PC-9 (cell line): ENCODE results near the gene FUT2. TPM values are rescaled to one million over a fixed set of nuclear protein-coding genes. Genes with fewer than 3 reads are reported as not detected.

Experiments used
- BruUV-seq: library from RNA; stranded (reverse); fragments of 400-500 nt; replicated peaks from 2 replicates; lab custom pipeline; 2021; lab: Mats Ljungman, UMichigan
- CTCF ChIA-PET: fragments of 300-600 bp; sonication (Branson Sonifier 250); formaldehyde crosslinking; loops from one replicate; lab custom pipeline; 2022; ENCODE audit warnings: antibody characterized with exemption; lab: Charles Lee
- POLR2A ChIA-PET: fragments of 300-600 bp; sonication (Branson Sonifier 250); formaldehyde crosslinking; loops from one replicate; lab custom pipeline; 2022; ENCODE audit warnings: antibody characterized with exemption; ENCODE audit not compliant: unreplicated experiment; lab: Charles Lee
- DNase-seq, 2 experiments: peaks; one replicate each; pipeline versions ENCODE4 v3.0.0 to v3.0.0-alpha.2; 2015 to 2022; ENCODE audit warnings: mixed read lengths in 1 of 2
- H2AFZ ChIP-seq: fragments of 200-600 bp; sonication (generic); 2 replicates; pipeline ENCODE4 v1.8.1; 2017; ENCODE audit warnings: antibody characterized with exemption
- H3F3A ChIP-seq: fragments of 200-600 bp; sonication (generic); 2 replicates; pipeline ENCODE4 v1.8.1; 2017; ENCODE audit warnings: antibody characterized with exemption, mild to moderate bottlenecking, low read depth; ENCODE audit not compliant: insufficient read depth
- H3K27ac ChIP-seq: fragments of 200-600 bp; sonication (generic); 2 replicates; pipeline ENCODE4 v1.6.1; 2016; ENCODE audit warnings: mixed run types
- H3K27me3 ChIP-seq: fragments of 200-600 bp; sonication (generic); 2 replicates; pipeline ENCODE4 v1.6.1; 2016; ENCODE audit warnings: low read depth, mixed run types; ENCODE audit not compliant: insufficient read depth
- H3K36me3 ChIP-seq: fragments of 200-600 bp; sonication (generic); 2 replicates; pipeline ENCODE4 v1.6.1; 2016; ENCODE audit warnings: low read depth, mixed run types
- H3K4me1 ChIP-seq: fragments of 200-600 bp; sonication (generic); replicated peaks from 2 replicates; pipeline ENCODE4 v1.6.1; 2016; ENCODE audit warnings: mixed run types; ENCODE audit not compliant: insufficient read depth
- H3K4me2 ChIP-seq: fragments of 200-600 bp; sonication (generic); 2 replicates; pipeline ENCODE4 v1.6.1; 2017; ENCODE audit warnings: mixed run types
- H3K4me3 ChIP-seq: fragments of 200-600 bp; sonication (generic); 2 replicates; pipeline ENCODE4 v1.6.1; 2016; ENCODE audit warnings: mixed run types
- H3K79me2 ChIP-seq: fragments of 200-600 bp; sonication (generic); 2 replicates; pipeline ENCODE4 v1.6.1; 2017; ENCODE audit warnings: low read depth, mixed run types
- H3K9me2 ChIP-seq: fragments of 200-600 bp; sonication (generic); 2 replicates; pipeline ENCODE4 v1.8.1; 2017; ENCODE audit warnings: mild to moderate bottlenecking; ENCODE audit not compliant: insufficient read depth
- H3K9me3 ChIP-seq: fragments of 200-600 bp; sonication (generic); 2 replicates; pipeline ENCODE4 v1.8.1; 2016; ENCODE audit warnings: low read depth; ENCODE audit not compliant: insufficient read depth
- H4K20me1 ChIP-seq: fragments of 200-600 bp; sonication (generic); 2 replicates; pipeline ENCODE4 v1.8.1; 2017; ENCODE audit not compliant: insufficient read depth
- EZH2 ChIP-seq: fragments of 200-600 bp; sonication (generic); IDR thresholded peaks from 2 replicates; pipeline ENCODE4 v1.8.0; 2017; ENCODE audit warnings: antibody characterized with exemption, low read depth
- intact Hi-C: fragments of 100-400 bp; cut with micrococcal nuclease; formaldehyde crosslinking; loops from one replicate; pipeline ENCODE4 v1.10.0; 2022; ENCODE audit not compliant: unreplicated experiment
- total RNA-seq: library from RNA; stranded (reverse); gene quantifications from 2 replicates; pipeline ENCODE4 v1.2.3, GENCODE V29; 2021
- TF ChIP-seq, protein P1 (sequence below): fragments of 200-600 bp; sonication (generic); conservative IDR thresholded peaks from 2 replicates; pipeline ENCODE4 v1.6.1; 2017; ENCODE audit warnings: mixed run types, antibody characterized with exemption, mild to moderate bottlenecking, moderate library complexity

FUT2 gene
- total RNA-seq, 1 experiment from 2014 or later: 8.7 TPM

DNA sequence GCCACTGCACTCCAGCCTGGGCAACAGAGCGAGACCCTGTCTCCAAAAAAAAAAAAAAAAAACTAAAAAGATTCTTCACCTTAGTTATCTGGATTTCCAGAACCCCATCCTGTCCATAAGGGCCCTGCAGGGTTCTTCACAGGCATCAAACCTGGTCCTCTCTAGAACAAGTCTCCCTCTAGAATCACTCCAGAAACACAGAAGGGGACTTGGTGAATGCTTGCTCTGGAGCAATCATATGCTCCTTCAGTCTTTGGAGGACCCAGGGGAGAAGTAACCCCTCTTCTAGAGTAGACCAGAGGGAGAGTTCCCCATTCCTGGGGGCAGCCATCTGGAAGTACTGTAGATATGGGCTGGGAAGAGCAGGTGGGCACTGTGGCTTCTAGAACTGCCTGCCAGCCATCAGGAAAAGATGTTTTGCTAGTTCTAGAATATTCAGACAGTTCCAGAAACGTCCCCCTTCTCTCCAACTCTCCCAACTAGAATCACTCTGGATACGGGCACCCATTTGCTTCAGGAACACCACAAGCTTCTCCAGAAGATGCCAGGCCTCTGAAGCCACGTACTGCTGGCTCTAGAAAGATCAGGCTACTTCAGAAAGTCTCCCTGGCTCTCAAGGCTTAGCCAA is 53.9 kb downstream of the FUT2 start:
- Histone ChIP-seq H3K27ac (no peak overlapping the region), H3K9me2 (no peaks in the 10 kb centered on the region), H4K20me1 (no peaks in the 10 kb centered on the region; the same call in 1 of the 2 replicates), H3K36me3 (0 out of 2 replicates have a peak, but pooled peaks cover 10% of the 10 kb centered on the region), H3K9me3 (no peaks in the 10 kb centered on the region), H3K4me2 (no peak overlapping the region), H3K27me3 (no peaks in the 10 kb centered on the region), H3K4me3 (no peak overlapping the region), H2AFZ (no peak overlapping the region), H3K4me1 (peaks cover 24% of the 10 kb centered on the region), H3F3A (peaks cover 22% of the 10 kb centered on the region), H3K79me2 (peaks cover 31% of the 10 kb centered on the region)
- BruUV-seq: no TSS peak
- POLR2A ChIA-PET: no interaction called here
- CTCF ChIA-PET: no interaction called here
- no peak for DNase-seq
- intact Hi-C loops: loop anchor here (5.0 kb wide), 1 partner anchor 102 kb away; the partner anchor contains the start of gene CA11
- TF ChIP-seq EZH2: no peak
- TF ChIP-seq, protein P1, sequence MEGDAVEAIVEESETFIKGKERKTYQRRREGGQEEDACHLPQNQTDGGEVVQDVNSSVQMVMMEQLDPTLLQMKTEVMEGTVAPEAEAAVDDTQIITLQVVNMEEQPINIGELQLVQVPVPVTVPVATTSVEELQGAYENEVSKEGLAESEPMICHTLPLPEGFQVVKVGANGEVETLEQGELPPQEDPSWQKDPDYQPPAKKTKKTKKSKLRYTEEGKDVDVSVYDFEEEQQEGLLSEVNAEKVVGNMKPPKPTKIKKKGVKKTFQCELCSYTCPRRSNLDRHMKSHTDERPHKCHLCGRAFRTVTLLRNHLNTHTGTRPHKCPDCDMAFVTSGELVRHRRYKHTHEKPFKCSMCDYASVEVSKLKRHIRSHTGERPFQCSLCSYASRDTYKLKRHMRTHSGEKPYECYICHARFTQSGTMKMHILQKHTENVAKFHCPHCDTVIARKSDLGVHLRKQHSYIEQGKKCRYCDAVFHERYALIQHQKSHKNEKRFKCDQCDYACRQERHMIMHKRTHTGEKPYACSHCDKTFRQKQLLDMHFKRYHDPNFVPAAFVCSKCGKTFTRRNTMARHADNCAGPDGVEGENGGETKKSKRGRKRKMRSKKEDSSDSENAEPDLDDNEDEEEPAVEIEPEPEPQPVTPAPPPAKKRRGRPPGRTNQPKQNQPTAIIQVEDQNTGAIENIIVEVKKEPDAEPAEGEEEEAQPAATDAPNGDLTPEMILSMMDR: no peak

DNA sequence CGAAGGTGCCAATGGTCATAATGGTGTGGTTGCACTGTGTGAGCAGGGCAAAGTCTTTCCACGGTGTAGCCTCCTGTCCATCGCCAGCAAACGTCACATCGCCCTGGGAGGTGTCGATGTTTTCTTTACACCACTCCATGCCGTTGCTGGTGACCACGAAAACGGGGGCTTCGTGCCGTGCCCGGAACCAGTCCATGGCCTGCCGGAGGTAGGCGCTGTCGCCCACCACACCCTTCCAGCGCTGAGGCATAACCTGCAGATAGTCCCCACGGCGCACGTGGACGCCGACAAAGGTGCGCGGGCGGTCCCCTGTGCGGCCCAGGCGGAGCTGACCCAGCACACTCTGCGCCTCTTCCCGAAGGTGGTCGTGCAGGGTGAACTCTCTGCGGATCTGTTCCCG is 54.6 kb downstream of the FUT2 start:
- BruUV-seq: no TSS peak
- H3K79me2 ChIP-seq: peaks cover 31% of the 10 kb centered on the region

DNA sequence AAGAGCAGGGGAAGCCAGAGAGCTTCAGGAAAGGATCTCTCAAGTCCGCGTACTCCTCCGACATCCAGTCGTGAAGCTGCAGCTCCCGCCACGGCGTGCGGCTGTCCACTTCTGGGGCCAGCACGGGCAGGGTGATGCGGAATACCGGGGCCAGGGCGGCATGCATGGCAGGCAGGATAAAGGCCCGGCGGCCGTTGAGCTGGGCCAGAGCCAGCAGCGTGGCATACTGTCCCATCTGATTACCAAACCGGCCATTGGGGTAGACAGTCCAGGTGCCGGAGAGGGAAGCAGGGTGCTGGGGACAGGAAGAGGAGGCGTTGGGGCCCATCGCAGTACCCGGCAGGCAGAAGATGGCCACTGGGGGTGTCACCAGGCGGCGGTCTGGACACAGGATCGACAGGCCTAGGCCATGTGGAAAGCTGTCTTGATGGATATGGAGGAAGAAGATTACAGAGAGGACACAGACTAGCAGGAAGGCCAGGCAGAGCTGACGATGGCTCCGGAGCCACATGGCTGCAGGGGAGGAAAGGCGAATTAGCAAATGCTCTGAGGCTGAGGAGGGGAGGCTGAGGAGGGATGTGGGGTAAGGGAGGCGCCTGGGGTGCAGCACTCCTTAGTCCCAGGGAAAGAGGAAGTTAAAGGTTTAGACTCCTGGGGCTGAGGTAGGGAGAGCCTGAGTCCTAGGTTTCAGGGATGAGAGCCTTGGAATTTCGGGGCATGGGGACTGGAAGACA is 55.2 kb downstream of the FUT2 start:
- ChIA-PET POLR2A (no interaction called here), CTCF (no interaction called here)
- Histone ChIP-seq H4K20me1 (no peaks in the 10 kb centered on the region; the same call in 1 of the 2 replicates), H3F3A (peaks cover 13% of the 10 kb centered on the region), H2AFZ (no peak overlapping the region), H3K4me3 (peak overlapping the region; percentile 78; the same call in 1 of the 2 replicates), H3K9me2 (no peaks in the 10 kb centered on the region), H3K27ac (no peak overlapping the region), H3K4me2 (peak overlapping the region; percentile 89), H3K27me3 (no peaks in the 10 kb centered on the region), H3K79me2 (peaks cover 31% of the 10 kb centered on the region), H3K36me3 (0 out of 2 replicates have a peak, but pooled peaks cover 10% of the 10 kb centered on the region), H3K9me3 (no peaks in the 10 kb centered on the region), H3K4me1 (peaks cover 37% of the 10 kb centered on the region)
- TF ChIP-seq EZH2: no peak
- TF ChIP-seq, protein P1: no peak
- DNase-seq: no peak
- intact Hi-C loops: loop anchor here (5.0 kb wide), 1 partner anchor 104 kb away; the partner anchor contains the start of gene CA11
- BruUV-seq: no TSS peak

More for the DNA sequence above, 54.6 kb downstream of the FUT2 start:
- Histone ChIP-seq H3F3A (peaks cover 19% of the 10 kb centered on the region), H3K36me3 (0 out of 2 replicates have a peak, but pooled peaks cover 10% of the 10 kb centered on the region), H3K9me2 (no peaks in the 10 kb centered on the region), H3K4me2 (no peak overlapping the region), H3K9me3 (no peaks in the 10 kb centered on the region), H4K20me1 (no peaks in the 10 kb centered on the region; the same call in 1 of the 2 replicates), H3K27ac (no peak overlapping the region), H3K4me1 (peaks cover 31% of the 10 kb centered on the region), H3K4me3 (no peak overlapping the region), H3K27me3 (no peaks in the 10 kb centered on the region), H2AFZ (no peak overlapping the region)
- ChIA-PET POLR2A (no interaction called here), CTCF (no interaction called here)
- no peak for DNase-seq
- intact Hi-C loops: loop anchor here (5.0 kb wide), 1 partner anchor 103 kb away; the partner anchor contains the start of gene CA11
- TF ChIP-seq, protein P1: no peak
